WTC11 (cell line): ENCODE results near the gene ELK3. TPM values are rescaled to one million over a fixed set of nuclear protein-coding genes. Genes with fewer than 3 reads are reported as not detected.

ENCODE experiments used
- ATAC-seq: fragments of 200-7000 bp; cut with Tn5 transposase; 2 replicates; pipeline ENCODE4 v1.10.0; 2021; ENCODE audit warnings: mild to moderate bottlenecking, moderate library complexity
- CTCF ChIA-PET: fragments of 300-600 bp; sonication (Branson Sonifier 250); formaldehyde crosslinking; loops from one replicate; lab custom pipeline; 2021; ENCODE audit warnings: antibody characterized with exemption; lab: Charles Lee
- POLR2A ChIA-PET: fragments of 350-600 bp; sonication (Branson Sonifier 250); formaldehyde crosslinking; loops from one replicate; lab custom pipeline; 2021; ENCODE audit warnings: antibody characterized with exemption; lab: Charles Lee
- DNase-seq: peaks from one replicate; pipeline ENCODE4 v3.0.0; 2021; ENCODE audit warnings: low spot score
- H3K27ac Mint-ChIP-seq: 2 replicates; pipeline ENCODE4 v1.8.0; 2021; ENCODE audit warnings: mixed read lengths
- H3K27me3 Mint-ChIP-seq: 2 replicates; pipeline ENCODE4 v1.8.0; 2021; ENCODE audit warnings: low read depth, mild to moderate bottlenecking, moderate library complexity, mixed read lengths
- H3K36me3 Mint-ChIP-seq: 2 replicates; pipeline ENCODE4 v1.8.0; 2021; ENCODE audit warnings: mixed read lengths
- H3K4me1 Mint-ChIP-seq: 2 replicates; pipeline ENCODE4 v1.8.0; 2022; ENCODE audit warnings: mixed read lengths
- H3K4me3 Mint-ChIP-seq: 2 replicates; pipeline ENCODE4 v1.8.0; 2021; ENCODE audit warnings: mild to moderate bottlenecking, moderate library complexity, mixed read lengths
- H3K9me3 Mint-ChIP-seq: 2 replicates; pipeline ENCODE4 v1.8.0; 2021; ENCODE audit warnings: mixed read lengths
- ARID4B ChIP-seq: sonication (generic); formaldehyde crosslinking; IDR thresholded peaks from 2 replicates; pipeline ENCODE4 v1.8.0; 2023; ENCODE audit warnings: missing genetic modification reagents, mild to moderate bottlenecking, borderline replicate concordance
- CBFB ChIP-seq: sonication (generic); formaldehyde crosslinking; IDR thresholded peaks from 2 replicates; pipeline ENCODE4 v1.8.1; 2022; ENCODE audit warnings: mild to moderate bottlenecking, low read depth, missing genetic modification reagents
- CDX4 ChIP-seq: fragments of 250-450 bp; sonication (Bioruptor Pico); IDR thresholded peaks from 2 replicates; pipeline ENCODE4 v1.9.0; 2021; ENCODE audit warnings: moderate library complexity, mild to moderate bottlenecking, inconsistent platforms, borderline replicate concordance
- CTCF ChIP-seq: fragments of 200-600 bp; IDR thresholded peaks from 2 replicates; pipeline ENCODE4 v1.8.0; 2022; ENCODE audit warnings: antibody characterized with exemption
- E2F5 ChIP-seq: sonication (generic); formaldehyde crosslinking; IDR thresholded peaks from 2 replicates; pipeline ENCODE4 v1.8.1; 2022; ENCODE audit warnings: mild to moderate bottlenecking, moderate library complexity, missing genetic modification reagents
- FOXP4 ChIP-seq: sonication (generic); formaldehyde crosslinking; IDR thresholded peaks from 2 replicates; pipeline ENCODE4 v1.8.0; 2022; ENCODE audit warnings: mild to moderate bottlenecking, missing genetic modification reagents
- JUN ChIP-seq: sonication (generic); formaldehyde crosslinking; IDR thresholded peaks from 2 replicates; pipeline ENCODE4 v1.8.0; 2023; ENCODE audit warnings: mild to moderate bottlenecking, missing genetic modification reagents
- MAX ChIP-seq: sonication (generic); formaldehyde crosslinking; IDR thresholded peaks from 2 replicates; pipeline ENCODE4 v1.8.0; 2022; ENCODE audit warnings: mild to moderate bottlenecking, missing genetic modification reagents
- NR2C2 ChIP-seq: sonication (generic); formaldehyde crosslinking; IDR thresholded peaks from 2 replicates; pipeline ENCODE4 v1.8.0; 2022; ENCODE audit warnings: mild to moderate bottlenecking, missing genetic modification reagents
- PREB ChIP-seq: sonication (generic); formaldehyde crosslinking; IDR thresholded peaks from 2 replicates; pipeline ENCODE4 v1.8.1; 2022; ENCODE audit warnings: mild to moderate bottlenecking, missing genetic modification reagents, moderate library complexity, borderline replicate concordance
- SMAD3 ChIP-seq: sonication (generic); formaldehyde crosslinking; IDR thresholded peaks from 2 replicates; pipeline ENCODE4 v1.8.0; 2022; ENCODE audit warnings: missing genetic modification reagents, mild to moderate bottlenecking, borderline replicate concordance
- SOX15 ChIP-seq: fragments of 250-450 bp; sonication (Bioruptor Pico); IDR thresholded peaks from 2 replicates; pipeline ENCODE4 v1.9.0; 2021; ENCODE audit warnings: mild to moderate bottlenecking
- ZNF232 ChIP-seq: sonication (generic); formaldehyde crosslinking; IDR thresholded peaks from 2 replicates; pipeline ENCODE4 v1.8.0; 2022; ENCODE audit warnings: mild to moderate bottlenecking, missing genetic modification reagents
- ZNF263 ChIP-seq: sonication (generic); formaldehyde crosslinking; IDR thresholded peaks from 2 replicates; pipeline ENCODE4 v1.8.1; 2022; ENCODE audit warnings: low read depth, mild to moderate bottlenecking, moderate library complexity, missing genetic modification reagents
- ZNF512 ChIP-seq: sonication (generic); formaldehyde crosslinking; IDR thresholded peaks from 2 replicates; pipeline ENCODE4 v1.8.1; 2022; ENCODE audit warnings: missing genetic modification reagents, borderline replicate concordance
- ZNF671 ChIP-seq: fragments of 250-450 bp; sonication (Bioruptor Pico); IDR thresholded peaks from 2 replicates; pipeline ENCODE4 v1.8.0; 2021; ENCODE audit warnings: mild to moderate bottlenecking
- total RNA-seq: library from RNA; stranded (reverse); gene quantifications from 3 replicates; pipeline ENCODE4 v1.2.3, GENCODE V29; 2021

ELK3 gene
- total RNA-seq, 1 experiment from 2014 or later, result 16.5 TPM

- TF ChIP-seq E2F5 (CRISPR knock-in tag) (no peak), NR2C2 (no peak)
Observed at GRCh38 chr12:96263449-96263902, 69.3 kb downstream of the ELK3 start (continued).

- ChIA-PET CTCF (no interaction called here), POLR2A (no interaction called here)
- Mint-ChIP-seq H3K27ac (no peak overlapping the region), H3K4me3 (no peak overlapping the region), H3K4me1 (no peaks in the 10 kb centered on the region), H3K9me3 (no peaks in the 10 kb centered on the region), H3K36me3 (peaks cover 16% of the 10 kb centered on the region), H3K27me3 (no peaks in the 10 kb centered on the region)
- DNase-seq (no peak), ATAC-seq (no peak)
- no peak for TF ChIP-seq SMAD3 (CRISPR knock-in tag)
- no peak for TF ChIP-seq ZNF671 (CRISPR knock-in tag)
- no peak for TF ChIP-seq SOX15 (CRISPR knock-in tag)
Observed at GRCh38 chr12:96265400-96265799, 71.2 kb downstream of the ELK3 start.

- DNase-seq (no peak), ATAC-seq (no peak)
- H3K4me1 Mint-ChIP-seq, result no peaks in the 10 kb centered on the region
- POLR2A ChIA-PET, result no interaction called here
- H3K9me3 Mint-ChIP-seq, result no peaks in the 10 kb centered on the region
- peaks cover 12% of the 10 kb centered on the region for H3K36me3 Mint-ChIP-seq
- no peak overlapping the region for H3K27ac Mint-ChIP-seq
- CTCF ChIA-PET, result interaction anchor here (1.0 kb wide), 1 partner anchor 50 kb away, joined by 3 read pairs; no protein-coding TSS in a partner anchor
- H3K27me3 Mint-ChIP-seq, result no peaks in the 10 kb centered on the region
- no peak overlapping the region for H3K4me3 Mint-ChIP-seq
- TF ChIP-seq FOXP4, result no peak
- TF ChIP-seq CTCF, result no peak
- no peak for TF ChIP-seq ZNF263 (CRISPR knock-in tag)
- TF ChIP-seq JUN, result no peak
- no peak for TF ChIP-seq PREB
- TF ChIP-seq MAX, result no peak
- no peak for TF ChIP-seq ARID4B (CRISPR knock-in tag)
- no peak for TF ChIP-seq ZNF512 (CRISPR knock-in tag)
- no peak for TF ChIP-seq CBFB (CRISPR knock-in tag)
- TF ChIP-seq CDX4 (CRISPR knock-in tag), result no peak
- TF ChIP-seq ZNF232 (CRISPR knock-in tag), result no peak
Observed at GRCh38 chr12:96265836-96266235, 71.7 kb downstream of the ELK3 start.
